Measurements from ENCODE around the gene SNIP1. TPM values are rescaled to one million over a fixed set of nuclear protein-coding genes. Genes with fewer than 3 reads are reported as not detected.

SNIP1 gene
- total RNA-seq, 2 experiments from 2014 or later = 57.9 to 64.7 TPM

- Histone ChIP-seq H3K4me3 (ENCODE audit: low read length) (no peak overlapping the region), H3K4me1 (ENCODE audit: insufficient read depth, low read length) (no peaks in the 10 kb centered on the region), H3K36me3 (ENCODE audit: insufficient read depth, low read length) (peaks cover 74% of the 10 kb centered on the region), H3K27me3 (ENCODE audit: control insufficient read depth in 1 of 2, insufficient read depth in 2 of 2, low read length in 2 of 2) (no peaks in the 10 kb centered on the region), H3K9me3 (ENCODE audit: control insufficient read depth in 1 of 2, insufficient read depth in 1 of 2, low read length in 2 of 2) (no peaks in the 10 kb centered on the region), H3K27ac (ENCODE audit: low read depth in 1 of 2, low read length in 2 of 2) (no peak overlapping the region)
- DNase-seq (no peak), ATAC-seq (ENCODE audit: poor library complexity) (no peak)
- H3K9me3 Mint-ChIP-seq = no peaks in the 10 kb centered on the region
- intact Hi-C loops (cut with DNase I, micrococcal nuclease) = no loop called here
- TF ChIP-seq CTCF (IDR thresholded peaks at IDR 0.05) = no peak
- peaks cover 24% of the 10 kb centered on the region for H3K4me1 Mint-ChIP-seq (ENCODE audit: low read depth)
- no peak overlapping the region for H3K4me3 Mint-ChIP-seq
- ChIA-PET POLR2A (no interaction called here), CTCF (interaction anchor here (1.6 to 2.5 kb wide), 2 partner anchors 12 to 45 kb away, joined by 3 to 12 read pairs; partner anchors contain the start of gene MEAF6)
- peaks cover 79% of the 10 kb centered on the region for H3K36me3 Mint-ChIP-seq (ENCODE audit: low read depth)
- no peaks in the 10 kb centered on the region for H3K27me3 Mint-ChIP-seq
- H3K27ac Mint-ChIP-seq = no peak overlapping the region
Observed at GRCh38 chr1:37502104-37502503, 52.0 kb downstream of the SNIP1 start.

- H3K36me3 ChIP-seq (ENCODE audit: insufficient read depth, low read length) = peaks cover 72% of the 10 kb centered on the region
- H3K9me3 Mint-ChIP-seq = no peaks in the 10 kb centered on the region
- no peak overlapping the region for H3K4me3 ChIP-seq (ENCODE audit: low read length)
- no peak overlapping the region for H3K4me3 Mint-ChIP-seq
- no peak overlapping the region for H3K27ac Mint-ChIP-seq
- H3K27me3 Mint-ChIP-seq = no peaks in the 10 kb centered on the region
- no peak overlapping the region for H3K27ac ChIP-seq (ENCODE audit: low read depth in 1 of 2, low read length in 2 of 2)
- TF ChIP-seq CTCF (IDR thresholded peaks at IDR 0.05) = no peak
- H3K36me3 Mint-ChIP-seq (ENCODE audit: low read depth) = peaks cover 77% of the 10 kb centered on the region
- no peaks in the 10 kb centered on the region for H3K4me1 ChIP-seq (ENCODE audit: insufficient read depth, low read length)
- H3K27me3 ChIP-seq (ENCODE audit: control insufficient read depth in 1 of 2, insufficient read depth in 2 of 2, low read length in 2 of 2) = no peaks in the 10 kb centered on the region
- DNase-seq (no peak), ATAC-seq (ENCODE audit: poor library complexity) (no peak)
- H3K9me3 ChIP-seq (ENCODE audit: control insufficient read depth in 1 of 2, insufficient read depth in 1 of 2, low read length in 2 of 2) = no peaks in the 10 kb centered on the region
- intact Hi-C loops (cut with DNase I, micrococcal nuclease) = no loop called here
- CTCF ChIA-PET = interaction anchor here (1.6 kb wide), 1 partner anchor 45 kb away, joined by 3 read pairs; no protein-coding TSS in a partner anchor
- H3K4me1 Mint-ChIP-seq (ENCODE audit: low read depth) = peaks cover 25% of the 10 kb centered on the region
- POLR2A ChIA-PET = no interaction called here
Observed at GRCh38 chr1:37501661-37502060, 52.4 kb downstream of the SNIP1 start.

GRCh38 chr1:37498872-37499617, 55.0 kb downstream of the SNIP1 start:
- H3K27me3 Mint-ChIP-seq = no peaks in the 10 kb centered on the region
- H3K36me3 Mint-ChIP-seq (ENCODE audit: low read depth) = peaks cover 70% of the 10 kb centered on the region
- Histone ChIP-seq H3K4me3 (ENCODE audit: low read length) (no peak overlapping the region), H3K27me3 (ENCODE audit: control insufficient read depth in 1 of 2, insufficient read depth in 2 of 2, low read length in 2 of 2) (no peaks in the 10 kb centered on the region), H3K9me3 (ENCODE audit: control insufficient read depth in 1 of 2, insufficient read depth in 1 of 2, low read length in 2 of 2) (no peaks in the 10 kb centered on the region), H3K4me1 (ENCODE audit: insufficient read depth, low read length) (no peaks in the 10 kb centered on the region), H3K36me3 (ENCODE audit: insufficient read depth, low read length) (peaks cover 74% of the 10 kb centered on the region), H3K27ac (ENCODE audit: low read depth in 1 of 2, low read length in 2 of 2) (no peak overlapping the region)
- no peak overlapping the region for H3K4me3 Mint-ChIP-seq
- DNase-seq (no peak), ATAC-seq (ENCODE audit: poor library complexity) (no peak)
- POLR2A ChIA-PET = interaction anchor here (0.9 to 3.0 kb wide), 4 partner anchors 9 to 55 kb away, joined by 4 to 8 read pairs (median 6); partner anchors contain the start of genes MEAF6 and SNIP1
- CTCF ChIA-PET = interaction anchor here (2.1 kb wide), 1 partner anchor 16 kb away, joined by 8 read pairs; the partner anchor contains the start of gene MEAF6
- H3K27ac Mint-ChIP-seq = no peak overlapping the region
- intact Hi-C loops (cut with DNase I, micrococcal nuclease) = no loop called here
- no peak for TF ChIP-seq CTCF (IDR thresholded peaks at IDR 0.05)
- H3K4me1 Mint-ChIP-seq (ENCODE audit: low read depth) = peaks cover 28% of the 10 kb centered on the region
- no peaks in the 10 kb centered on the region for H3K9me3 Mint-ChIP-seq

Measured in CD4-positive, alpha-beta T cell (primary cell).